ENCODE measurements around the gene ASTN1.
"Not testable (repeated sequence)": the region's sequence is repeated elsewhere in the genome, so short reads cannot be mapped to it uniquely, and the experiment has no call there.

ASTN1 gene

DNA sequence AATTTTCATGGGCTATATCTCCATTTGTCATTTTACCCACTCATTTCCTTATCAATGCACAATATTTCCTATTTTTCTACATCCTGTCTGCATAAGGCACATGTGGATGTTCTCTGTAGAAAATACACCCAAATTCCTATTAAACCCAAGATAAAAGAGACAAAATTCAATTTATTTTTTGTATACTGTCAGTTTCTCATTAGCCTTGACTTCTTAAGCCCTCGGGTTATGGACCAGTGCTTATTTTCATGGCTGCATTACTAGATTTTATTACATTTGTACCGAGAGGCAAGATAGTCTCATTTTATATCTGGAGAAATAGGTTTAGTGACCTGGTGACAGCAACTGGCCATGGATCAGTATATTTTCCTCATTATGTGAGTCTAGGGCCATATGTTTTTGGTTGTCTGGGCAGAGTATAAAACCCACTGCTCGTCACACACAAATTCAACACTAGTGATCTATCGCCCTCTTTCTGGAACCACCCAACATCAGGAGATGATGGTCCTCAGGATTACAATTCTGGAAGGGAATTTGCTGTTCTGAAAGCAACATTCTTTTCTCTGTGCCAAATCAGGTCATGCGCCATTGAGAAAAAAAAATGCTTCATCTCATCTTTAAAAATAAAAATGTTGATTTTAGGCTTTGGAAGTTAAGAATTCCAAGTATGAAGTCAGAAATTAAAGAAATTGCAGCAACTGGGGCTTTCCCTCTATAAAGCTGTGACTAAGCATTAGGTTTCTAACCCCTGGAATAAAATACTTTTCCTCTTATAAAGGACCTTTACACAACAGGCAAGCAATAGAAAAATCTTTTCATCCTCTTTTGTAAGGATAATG is 81.4 kb downstream of the ASTN1 start:
- DNase-seq (ENCODE audit: extremely low read depth, low read depth) = peak; percentile 0

GRCh38 chr1:177080564-177080963 is 83.9 kb downstream of the ASTN1 start:
- TF ChIP-seq, protein P1, sequence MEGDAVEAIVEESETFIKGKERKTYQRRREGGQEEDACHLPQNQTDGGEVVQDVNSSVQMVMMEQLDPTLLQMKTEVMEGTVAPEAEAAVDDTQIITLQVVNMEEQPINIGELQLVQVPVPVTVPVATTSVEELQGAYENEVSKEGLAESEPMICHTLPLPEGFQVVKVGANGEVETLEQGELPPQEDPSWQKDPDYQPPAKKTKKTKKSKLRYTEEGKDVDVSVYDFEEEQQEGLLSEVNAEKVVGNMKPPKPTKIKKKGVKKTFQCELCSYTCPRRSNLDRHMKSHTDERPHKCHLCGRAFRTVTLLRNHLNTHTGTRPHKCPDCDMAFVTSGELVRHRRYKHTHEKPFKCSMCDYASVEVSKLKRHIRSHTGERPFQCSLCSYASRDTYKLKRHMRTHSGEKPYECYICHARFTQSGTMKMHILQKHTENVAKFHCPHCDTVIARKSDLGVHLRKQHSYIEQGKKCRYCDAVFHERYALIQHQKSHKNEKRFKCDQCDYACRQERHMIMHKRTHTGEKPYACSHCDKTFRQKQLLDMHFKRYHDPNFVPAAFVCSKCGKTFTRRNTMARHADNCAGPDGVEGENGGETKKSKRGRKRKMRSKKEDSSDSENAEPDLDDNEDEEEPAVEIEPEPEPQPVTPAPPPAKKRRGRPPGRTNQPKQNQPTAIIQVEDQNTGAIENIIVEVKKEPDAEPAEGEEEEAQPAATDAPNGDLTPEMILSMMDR (IDR thresholded peaks at IDR 0.05; ENCODE audit: low read depth, low read length) = no peak
- no peak for DNase-seq (ENCODE audit: extremely low read depth, low read depth)

More for the DNA sequence above, 81.4 kb downstream of the ASTN1 start:
- TF ChIP-seq, protein P1 (IDR thresholded peaks at IDR 0.05; ENCODE audit: low read depth, low read length) = no peak

DNA sequence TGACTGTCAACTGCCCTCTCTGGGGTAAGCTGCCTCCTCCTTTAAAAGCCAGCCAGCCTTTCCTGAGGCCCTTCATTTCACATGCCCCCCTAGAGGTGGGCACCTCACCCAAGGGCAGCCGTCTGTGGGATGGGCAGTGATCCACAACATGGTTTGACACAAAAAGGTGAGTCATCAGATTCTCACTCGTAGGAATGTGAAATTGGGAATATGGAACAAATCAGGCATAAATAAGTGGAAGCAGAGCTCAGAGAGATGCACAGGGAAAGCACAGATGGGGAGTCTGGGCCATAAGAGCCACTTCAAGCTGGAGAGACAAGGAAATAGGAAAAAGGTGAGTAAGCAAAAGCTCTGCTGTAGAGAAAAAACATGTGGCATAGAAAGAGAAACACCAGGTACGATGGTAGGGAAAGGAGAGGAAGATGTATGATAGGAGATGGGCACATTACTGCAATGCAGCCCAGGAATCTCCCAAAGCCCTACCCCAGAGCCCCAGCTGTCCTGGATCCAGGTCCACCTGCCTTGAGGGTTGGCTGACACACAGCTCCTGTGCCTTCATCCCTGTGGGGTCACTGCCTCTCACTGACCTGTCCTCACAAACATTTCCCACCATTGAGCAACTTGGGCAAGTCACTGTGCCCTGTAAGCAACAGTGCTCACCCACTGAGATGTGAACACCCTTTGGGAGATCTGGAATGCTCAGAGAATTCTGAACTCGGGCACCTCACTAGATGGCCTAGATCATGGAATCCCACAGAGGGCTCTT is 86.6 kb downstream of the ASTN1 start:
- DNase-seq (ENCODE audit: extremely low read depth, low read depth) = no peak
- TF ChIP-seq, protein P1 (IDR thresholded peaks at IDR 0.05; ENCODE audit: low read depth, low read length) = no peak

- no peak for DNase-seq (ENCODE audit: extremely low read depth, low read depth)
Observed at GRCh38 chr1:177077006-177077405, 87.5 kb downstream of the ASTN1 start.

GRCh38 chr1:177074811-177075210 is 89.7 kb downstream of the ASTN1 start:
- DNase-seq (ENCODE audit: extremely low read depth, low read depth) = not testable (repeated sequence)

More at GRCh38 chr1:177077006-177077405, 87.5 kb downstream of the ASTN1 start:
- TF ChIP-seq, protein P1 (IDR thresholded peaks at IDR 0.05; ENCODE audit: low read depth, low read length) = no peak

DNA sequence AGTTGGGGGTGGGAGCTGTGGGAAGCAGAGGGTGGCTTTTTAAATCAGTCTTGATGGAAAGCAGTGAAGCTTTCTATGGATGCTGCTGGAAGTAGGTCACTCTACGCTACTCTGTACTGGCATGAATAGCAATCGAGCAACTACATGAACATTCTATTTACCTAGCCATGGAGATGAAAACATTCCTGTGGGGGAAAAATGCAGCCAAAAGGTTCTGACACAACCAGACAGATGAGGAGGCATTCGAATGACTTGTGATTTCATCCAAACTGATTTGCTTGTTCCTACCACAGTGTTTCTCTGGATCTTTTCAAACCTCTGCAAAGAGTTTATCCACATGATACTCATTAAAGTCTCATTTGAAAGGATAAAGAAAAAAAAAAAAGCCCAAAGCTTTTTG is 95.0 kb downstream of the ASTN1 start:
- TF ChIP-seq, protein P1 (IDR thresholded peaks at IDR 0.05; ENCODE audit: low read depth, low read length) = no peak
- no peak for DNase-seq (ENCODE audit: extremely low read depth, low read depth)

DNA sequence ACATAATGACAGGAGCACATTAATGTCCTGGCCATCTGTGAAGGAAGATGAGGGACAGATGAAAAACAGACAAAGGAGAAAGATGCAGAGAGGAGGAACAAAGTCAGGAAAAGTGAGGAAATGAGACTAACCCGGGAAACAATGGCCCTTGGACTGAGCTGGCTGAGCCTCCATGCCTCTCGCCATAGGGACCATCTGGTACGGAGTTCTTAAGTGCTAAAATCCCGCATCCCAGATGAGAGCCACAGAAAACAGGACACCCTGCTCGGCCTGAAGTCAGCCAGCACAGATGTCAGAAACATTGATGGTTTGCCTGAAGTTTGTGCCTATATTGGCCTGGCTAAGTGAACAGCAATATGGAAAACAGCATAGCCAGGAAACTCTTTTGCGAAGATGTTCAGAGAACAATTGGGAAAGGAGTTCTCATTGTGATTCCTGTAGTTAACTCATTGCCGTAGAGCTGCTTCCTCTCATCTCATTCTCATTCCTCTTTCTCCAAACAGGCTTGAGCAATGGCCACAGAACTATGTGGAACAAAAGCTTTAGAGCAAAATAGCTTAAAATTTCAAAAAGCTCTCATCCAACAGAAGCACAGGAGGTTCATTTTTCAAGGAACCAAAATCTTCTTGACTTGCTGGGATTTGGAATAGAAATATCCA is 96.6 kb downstream of the ASTN1 start:
- TF ChIP-seq, protein P1 (IDR thresholded peaks at IDR 0.05; ENCODE audit: low read depth, low read length) = no peak
- DNase-seq (ENCODE audit: extremely low read depth, low read depth) = no peak

All from AG09319 (cell line).